SIG-M5 treated with dmso at 0.1 percent for 504 hours (cell line): ENCODE results near the gene LEMD1.
"Not testable (repeated sequence)": the region's sequence is repeated elsewhere in the genome, so short reads cannot be mapped to it uniquely, and the experiment has no call there.

Experiments used
- DNase-seq: peaks from one replicate; lab custom pipeline; 2025; ENCODE audit not compliant: unreplicated experiment; lab: John Stamatoyannopoulos, UW

The LEMD1 gene

DNA sequence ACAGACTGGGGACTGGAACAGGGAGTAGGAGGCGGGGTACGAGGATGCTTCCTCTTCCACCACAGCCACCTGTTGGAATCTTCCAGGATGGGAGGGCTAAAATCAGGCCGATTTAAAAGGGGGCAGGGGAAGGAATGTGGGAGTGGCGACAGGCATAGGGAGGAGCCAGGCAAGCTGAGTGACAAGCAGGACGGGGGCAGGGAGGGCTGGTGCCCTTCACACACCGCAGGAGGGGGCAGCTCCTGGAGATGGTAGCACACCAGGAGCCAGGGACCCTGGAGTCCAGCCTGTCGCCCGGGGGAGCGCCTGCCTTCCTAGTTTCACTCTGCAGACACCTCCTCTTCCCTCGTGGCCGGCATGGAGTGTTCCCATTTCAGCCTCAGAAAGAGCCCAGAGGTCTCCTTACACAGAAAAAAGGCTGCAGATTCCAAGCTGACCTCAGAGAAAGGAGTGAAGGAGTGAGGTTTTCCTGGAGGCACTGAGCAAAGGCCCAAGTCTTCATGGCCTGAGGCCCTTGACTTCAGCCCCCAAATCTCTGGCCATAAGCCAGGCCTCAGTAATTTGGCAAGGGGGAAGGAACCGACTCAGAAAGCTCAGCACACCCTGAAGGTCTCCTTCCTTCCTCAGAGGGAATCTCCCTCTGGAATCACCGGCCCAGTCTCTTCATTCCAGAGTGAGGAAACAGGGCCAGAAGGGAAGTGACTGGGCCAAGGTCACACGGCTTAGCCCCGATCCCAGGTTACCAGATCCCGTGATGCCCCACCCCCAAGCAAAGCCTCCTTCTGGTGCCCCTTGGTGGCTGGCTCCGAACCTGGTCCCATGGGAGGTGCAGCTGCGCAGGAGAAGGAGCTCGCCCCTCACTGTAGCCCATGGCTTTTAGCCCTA lies 25.8 kb upstream of the LEMD1 start:
- DNase-seq = no peak

DNA sequence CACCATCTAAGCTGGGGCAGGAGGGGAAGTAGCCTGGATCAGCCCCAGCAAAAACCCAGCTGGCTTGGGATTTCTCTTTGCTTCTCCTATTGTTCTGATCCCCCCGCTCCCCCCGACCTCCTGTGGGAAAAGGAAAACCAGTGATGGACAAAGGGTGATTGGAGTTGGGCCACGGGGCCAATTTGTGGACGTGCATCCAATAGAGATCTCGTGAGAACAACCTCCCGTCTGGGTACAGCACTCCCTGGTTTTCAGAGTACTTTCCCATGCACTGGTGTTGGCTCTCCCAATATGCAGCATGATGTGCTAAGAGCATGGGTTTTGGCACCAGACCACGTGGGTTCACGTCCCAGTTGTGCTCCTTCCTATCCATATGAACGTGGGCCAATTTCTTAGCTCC lies 25.0 kb upstream of the LEMD1 start:
- no peak for DNase-seq

GRCh38 chr1:205445646-205445935 lies 23.7 kb upstream of the LEMD1 start:
- no peak for DNase-seq

- DNase-seq = no peak
These were observed 23.2 kb upstream of the LEMD1 start for GRCh38 chr1:205444931-205445645.

DNA sequence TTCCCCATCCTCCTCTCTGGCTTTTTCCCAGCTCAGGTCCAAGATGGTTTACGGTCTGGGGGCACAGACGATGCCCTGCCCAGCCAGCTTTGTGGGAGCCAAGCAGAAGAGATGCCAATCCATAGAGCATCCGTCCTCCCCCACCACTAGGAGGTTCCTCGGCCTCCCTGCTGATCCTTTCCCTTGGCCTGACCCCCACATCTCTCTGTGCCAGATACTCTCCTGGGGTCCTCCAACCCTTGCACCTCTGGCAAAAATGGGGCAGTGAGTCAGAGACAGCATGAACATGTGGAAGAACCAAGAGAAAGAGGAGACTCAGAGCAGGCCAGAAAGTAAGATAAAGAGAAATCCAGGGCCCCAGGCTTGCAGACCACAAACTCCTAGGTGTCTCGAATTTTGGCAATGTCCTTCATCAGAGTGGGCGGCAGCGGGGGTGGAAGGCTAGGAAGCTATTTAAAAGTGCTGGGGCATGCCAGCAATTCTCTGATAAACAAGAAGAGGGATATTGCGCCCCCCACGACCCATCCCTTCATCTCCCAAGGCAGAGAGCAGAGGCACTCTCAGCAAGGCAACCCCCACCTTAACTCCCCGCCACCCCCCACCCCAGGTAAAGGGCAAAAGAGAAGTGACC lies 22.6 kb upstream of the LEMD1 start:
- DNase-seq = no peak

GRCh38 chr1:205443585-205444299 lies 21.9 kb upstream of the LEMD1 start:
- DNase-seq = no peak

GRCh38 chr1:205442051-205442725 lies 20.3 kb upstream of the LEMD1 start:
- DNase-seq = no peak

- DNase-seq = no peak
These were observed 19.8 kb upstream of the LEMD1 start for GRCh38 chr1:205441716-205442050.

GRCh38 chr1:205441318-205441633 lies 19.4 kb upstream of the LEMD1 start:
- no peak for DNase-seq

- peak; percentile 78 for DNase-seq
These were observed 18.8 kb upstream of the LEMD1 start for GRCh38 chr1:205440476-205441317.

- DNase-seq = no peak
These were observed 18.2 kb upstream of the LEMD1 start for GRCh38 chr1:205440121-205440475.

DNA sequence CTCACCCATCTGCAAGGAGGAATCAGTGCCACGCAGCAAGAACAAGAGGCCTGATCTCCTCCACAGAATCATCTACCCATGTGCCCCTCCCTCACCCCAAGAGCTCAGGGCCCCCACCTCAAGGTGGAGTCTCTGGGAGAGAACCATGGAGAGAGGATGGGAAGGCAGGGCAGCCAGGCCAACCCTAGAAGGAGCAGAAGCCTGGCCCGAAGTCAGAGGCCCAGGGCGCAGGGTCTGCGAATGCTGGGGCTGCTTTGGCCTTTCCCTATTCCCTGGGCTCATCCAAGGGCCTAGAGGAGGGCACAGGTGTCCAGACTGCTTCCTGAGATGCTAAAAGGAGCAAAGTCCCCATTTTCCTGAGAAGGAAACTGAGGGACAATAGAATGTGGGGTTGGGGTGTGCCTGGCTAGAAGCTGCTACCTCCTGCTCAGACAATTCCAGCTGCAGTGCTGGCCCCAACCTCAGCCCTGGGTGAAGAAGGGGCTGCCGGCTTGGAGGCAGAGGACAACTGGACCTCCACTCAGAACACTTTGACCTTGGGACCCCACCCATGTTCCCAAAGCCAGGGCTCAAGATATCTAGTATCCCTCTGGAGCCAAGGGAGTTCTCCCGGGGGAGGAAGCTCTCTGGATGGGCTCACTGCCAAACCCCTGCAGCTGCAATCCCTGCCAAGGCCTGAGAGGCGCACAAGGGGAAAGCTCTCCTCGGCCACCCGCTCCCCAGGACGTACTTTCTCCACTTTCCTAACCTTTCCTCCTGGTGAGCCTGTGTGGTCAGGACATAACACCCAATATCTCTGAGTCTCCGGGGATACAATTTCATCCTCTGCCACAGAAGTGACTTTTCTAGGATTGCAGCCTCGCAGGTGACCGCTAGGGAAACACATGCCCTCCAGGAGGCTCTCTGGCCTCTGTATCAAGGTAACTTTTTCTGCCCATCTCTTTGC lies 16.6 kb upstream of the LEMD1 start:
- DNase-seq = peak; percentile 43

- DNase-seq = no peak
These were observed 15.7 kb upstream of the LEMD1 start for GRCh38 chr1:205437570-205437969.

DNA sequence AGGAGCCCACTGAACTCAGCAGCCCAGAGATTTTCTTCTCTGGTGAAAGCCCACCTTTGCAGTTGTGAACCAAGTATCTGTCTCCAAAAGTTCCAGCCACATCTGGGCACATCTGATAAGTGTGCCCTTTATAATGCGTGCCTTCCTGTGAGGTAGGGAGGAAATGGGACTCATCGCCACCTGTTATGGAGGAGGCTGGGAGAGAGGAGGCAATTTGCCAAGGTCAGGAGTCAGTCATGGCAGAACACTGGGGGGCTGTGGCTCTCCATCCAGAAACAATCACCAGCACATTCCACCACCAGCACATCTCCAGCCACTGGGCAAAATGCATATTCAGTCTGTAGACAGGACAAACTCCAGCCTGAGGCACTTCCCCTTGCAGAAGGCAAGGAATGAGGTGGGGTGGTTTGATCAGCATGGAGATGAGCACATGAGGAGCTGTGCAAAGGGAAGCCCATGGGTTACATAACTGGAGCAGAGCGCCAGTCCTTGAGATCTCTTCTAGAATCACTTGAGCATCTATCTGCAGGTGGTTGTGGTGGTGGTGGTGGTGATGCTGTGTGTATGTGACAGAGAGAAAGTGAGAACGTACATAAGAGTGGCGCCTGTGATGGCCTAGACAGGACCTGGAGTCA lies 15.0 kb upstream of the LEMD1 start:
- no peak for DNase-seq

DNA sequence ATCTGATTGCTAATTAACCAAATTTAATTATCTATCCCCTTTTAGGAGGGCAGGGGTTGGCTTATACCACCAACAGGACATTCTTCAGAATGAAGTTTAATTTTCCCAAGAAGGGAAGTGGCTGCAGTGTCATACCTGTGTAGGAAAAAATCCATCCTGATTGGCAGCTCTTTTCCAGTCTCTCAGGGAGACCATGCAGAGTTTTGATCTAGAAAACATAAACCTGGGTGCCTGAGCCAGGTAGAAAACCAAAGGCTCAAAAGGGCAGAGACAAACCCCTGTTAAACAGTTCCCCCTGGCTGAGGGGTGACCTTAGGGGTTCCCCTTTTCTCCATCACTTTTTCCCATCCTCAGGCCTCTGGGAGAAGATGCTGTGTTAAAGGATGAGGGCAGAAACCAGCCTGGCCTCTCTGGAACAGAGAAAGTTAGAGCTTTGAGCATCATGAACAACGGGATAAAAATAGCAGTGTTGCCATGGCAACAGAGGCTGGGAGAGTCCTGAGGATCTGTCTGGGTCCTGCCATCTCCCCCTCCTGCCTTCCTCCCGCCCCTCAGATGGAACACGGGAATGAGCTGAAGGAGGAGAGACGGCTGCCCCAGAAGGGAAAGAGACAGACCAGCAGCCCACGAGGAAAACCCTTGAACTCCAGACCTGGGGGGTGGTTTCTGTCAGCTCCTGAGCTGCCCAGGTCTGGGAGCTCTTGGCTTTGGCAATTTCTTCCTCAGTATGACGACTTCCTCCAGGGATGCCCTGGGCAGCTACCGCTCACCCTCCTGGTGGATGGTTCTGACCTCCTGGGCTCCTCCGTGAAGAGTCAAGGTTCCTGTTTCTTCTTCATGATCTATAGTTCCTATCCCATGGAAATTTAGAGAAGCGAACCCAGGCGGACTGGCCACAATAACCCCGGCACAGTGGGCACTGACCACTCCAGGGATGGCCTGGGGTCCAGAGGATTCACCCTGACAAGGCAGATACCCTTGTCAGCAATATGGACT lies 14.0 kb upstream of the LEMD1 start:
- no peak for DNase-seq

DNA sequence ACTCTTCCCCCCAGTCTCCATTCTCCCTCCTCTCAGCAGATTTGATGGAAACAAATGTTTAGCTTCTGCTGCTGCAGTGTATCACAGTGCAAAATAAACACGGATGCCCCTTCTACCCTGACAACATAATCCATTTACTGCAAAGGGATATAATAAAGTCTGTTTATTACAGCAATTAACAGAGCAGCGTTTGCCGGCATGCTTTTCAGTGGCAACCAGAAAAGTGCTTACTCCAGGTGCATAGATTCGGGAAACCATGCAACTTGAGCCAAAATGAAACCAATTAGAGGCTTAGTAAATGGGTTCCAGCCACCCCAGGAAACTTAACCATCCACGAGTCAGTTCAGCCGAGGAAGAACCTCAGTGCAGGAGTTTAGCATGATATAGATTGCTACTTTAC lies 12.9 kb upstream of the LEMD1 start:
- DNase-seq = no peak

DNA sequence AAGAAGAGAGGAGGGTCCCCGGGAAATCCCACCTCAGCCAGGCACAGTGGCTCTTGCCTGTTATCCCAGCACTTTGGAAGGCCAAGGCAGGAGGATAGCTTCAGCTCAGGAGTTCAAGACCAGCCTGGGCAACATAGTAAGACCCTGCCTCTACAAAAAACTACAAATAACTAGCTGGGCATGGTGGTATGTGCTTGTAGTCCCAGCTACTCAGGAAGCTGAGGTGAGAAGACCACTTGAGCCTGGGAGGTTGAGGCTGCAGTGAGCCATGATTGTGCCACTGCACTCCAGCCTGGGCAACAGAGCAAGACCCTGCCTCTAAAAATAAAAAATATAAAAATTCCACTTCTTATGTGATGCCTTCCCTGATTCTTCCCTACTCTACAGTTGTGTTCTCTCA lies 10.8 kb upstream of the LEMD1 start:
- DNase-seq = not testable (repeated sequence)

DNA sequence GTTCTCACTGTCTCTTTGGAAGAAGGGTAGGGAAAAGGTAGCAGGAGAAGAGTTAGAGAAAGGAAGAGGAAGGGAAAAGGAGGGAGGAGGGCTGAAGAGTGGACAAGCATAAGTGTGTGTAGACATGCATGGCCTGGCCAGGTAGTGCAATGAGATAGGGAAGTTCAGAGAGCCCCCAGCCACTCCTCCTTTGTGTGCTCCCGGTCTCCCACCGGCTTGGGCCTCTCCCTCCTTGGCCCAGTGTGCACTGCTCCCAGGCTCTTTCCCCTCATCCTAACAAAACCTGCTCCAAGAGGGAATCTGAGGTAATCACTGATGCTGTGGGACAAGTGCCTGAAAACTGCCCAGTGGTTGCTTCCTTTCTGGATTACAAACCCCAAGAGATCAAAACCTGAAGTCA lies 10.3 kb upstream of the LEMD1 start:
- DNase-seq = no peak
